ENCODE results near the gene HOXA4. TPM values are rescaled to one million over a fixed set of nuclear protein-coding genes. Genes with fewer than 3 reads are reported as not detected.
A peak's percentile ranks its signal among the peaks of the same experiment; 100 is the strongest.

Gene HOXA4
- total RNA-seq (2014; rRNA removed; shearing (Covaris generic); ENCODE audit: low replicate concordance) = 1.5 TPM in 1 of 2 replicates, not detected in the other

GRCh38 chr7:27130540-27131389 is at the start of gene HOXA4:
HOXA4 (minus strand) TSS chr7:27130757; CDS start chr7:27130733, 24 bp downstream.
- Histone ChIP-seq H3K36me3 (peaks cover 10% of the 10 kb centered on the region; the same call in 1 of the 2 replicates), H3K27me3 (no peaks in the 10 kb centered on the region), H3K9me3 (no peaks in the 10 kb centered on the region), H3K4me3 (peak within 1 kb of the TSS; percentile 66)
- DNase-seq = peak; percentile 93

GRCh38 chr7:27179503-27180430 is 49.2 kb upstream of the HOXA4 start:
- H3K27me3 ChIP-seq = no peaks in the 10 kb centered on the region
- peak overlapping the region; percentile 51 for H3K4me3 ChIP-seq

GRCh38 chr7:27179030-27179429 is 48.5 kb upstream of the HOXA4 start:
- Histone ChIP-seq H3K4me3 (peak overlapping the region; percentile 51), H3K9me3 (no peaks in the 10 kb centered on the region), H3K36me3 (peaks cover 10% of the 10 kb centered on the region), H3K27me3 (no peaks in the 10 kb centered on the region)
- no peak for DNase-seq

More at GRCh38 chr7:27179503-27180430, 49.2 kb upstream of the HOXA4 start:
- Histone ChIP-seq H3K36me3 (peaks cover 10% of the 10 kb centered on the region), H3K9me3 (no peaks in the 10 kb centered on the region)
- DNase-seq = peak; percentile 81

GRCh38 chr7:27178366-27178765 is 47.8 kb upstream of the HOXA4 start:
- H3K9me3 ChIP-seq = no peaks in the 10 kb centered on the region
- H3K4me3 ChIP-seq = peak overlapping the region; percentile 51
- H3K27me3 ChIP-seq = no peaks in the 10 kb centered on the region
- H3K36me3 ChIP-seq = peaks cover 10% of the 10 kb centered on the region
- DNase-seq = peak; percentile 57

GRCh38 chr7:27177795-27178320 is 47.3 kb upstream of the HOXA4 start:
- Histone ChIP-seq H3K36me3 (peaks cover 10% of the 10 kb centered on the region), H3K4me3 (peak overlapping the region; percentile 51), H3K9me3 (no peaks in the 10 kb centered on the region), H3K27me3 (no peaks in the 10 kb centered on the region)
- peak; percentile 49 for DNase-seq

GRCh38 chr7:27176962-27177794 is 46.6 kb upstream of the HOXA4 start:
- peak; percentile 50 for DNase-seq
- peak overlapping the region; percentile 51 for H3K4me3 ChIP-seq
- H3K36me3 ChIP-seq = peaks cover 10% of the 10 kb centered on the region
- H3K27me3 ChIP-seq = no peaks in the 10 kb centered on the region
- H3K9me3 ChIP-seq = no peaks in the 10 kb centered on the region

- peaks cover 15% of the 10 kb centered on the region for H3K36me3 ChIP-seq
- H3K27me3 ChIP-seq = no peaks in the 10 kb centered on the region
- DNase-seq = no peak
- H3K9me3 ChIP-seq = no peaks in the 10 kb centered on the region
- peak overlapping the region; percentile 51; the same call in 1 of the 2 replicates for H3K4me3 ChIP-seq
Measured at GRCh38 chr7:27176524-27176845, 45.9 kb upstream of the HOXA4 start.

GRCh38 chr7:27175626-27176523 is 45.3 kb upstream of the HOXA4 start:
- H3K36me3 ChIP-seq = peaks cover 21% of the 10 kb centered on the region
- H3K27me3 ChIP-seq = no peaks in the 10 kb centered on the region
- DNase-seq = peak; percentile 54
- H3K9me3 ChIP-seq = no peaks in the 10 kb centered on the region
- peak overlapping the region; percentile 20; the same call in 1 of the 2 replicates for H3K4me3 ChIP-seq

GRCh38 chr7:27174874-27175625 is 44.5 kb upstream of the HOXA4 start:
- no peaks in the 10 kb centered on the region for H3K9me3 ChIP-seq
- H3K27me3 ChIP-seq = no peaks in the 10 kb centered on the region
- H3K36me3 ChIP-seq = peaks cover 25% of the 10 kb centered on the region
- H3K4me3 ChIP-seq = 0 out of 2 replicates have a peak overlapping the region, but pooled peaks have one; percentile 20
- peak; percentile 59 for DNase-seq

- DNase-seq = peak; percentile 70
- H3K36me3 ChIP-seq = peaks cover 25% of the 10 kb centered on the region
- no peaks in the 10 kb centered on the region for H3K9me3 ChIP-seq
- peak within 1 kb of the TSS; percentile 62 for H3K4me3 ChIP-seq
- H3K27me3 ChIP-seq = no peaks in the 10 kb centered on the region
Measured at GRCh38 chr7:27173956-27174873, 43.7 kb upstream of the HOXA4 start, which contains the start of gene HOXA10. HOXA10 (minus strand) TSS chr7:27174320; CDS start chr7:27174306, 14 bp downstream.

- Histone ChIP-seq H3K27me3 (no peaks in the 10 kb centered on the region), H3K4me3 (peak overlapping the region; percentile 62), H3K36me3 (peaks cover 31% of the 10 kb centered on the region), H3K9me3 (no peaks in the 10 kb centered on the region)
- DNase-seq = peak; percentile 68
Measured at GRCh38 chr7:27173511-27173955, 43.0 kb upstream of the HOXA4 start.

- peak; percentile 95 for DNase-seq
- peaks cover 32% of the 10 kb centered on the region for H3K36me3 ChIP-seq
- no peaks in the 10 kb centered on the region for H3K27me3 ChIP-seq
- peak overlapping the region; percentile 62 for H3K4me3 ChIP-seq
- no peaks in the 10 kb centered on the region for H3K9me3 ChIP-seq
Measured at GRCh38 chr7:27172823-27173510, 42.4 kb upstream of the HOXA4 start.

GRCh38 chr7:27172315-27172774 is 41.8 kb upstream of the HOXA4 start:
- no peaks in the 10 kb centered on the region for H3K9me3 ChIP-seq
- H3K27me3 ChIP-seq = no peaks in the 10 kb centered on the region
- DNase-seq = peak; percentile 74
- H3K36me3 ChIP-seq = peaks cover 35% of the 10 kb centered on the region
- peak overlapping the region; percentile 62 for H3K4me3 ChIP-seq
